LHCN-M2 (cell line): ENCODE measurements around the gene PVRIG. TPM values are rescaled to one million over a fixed set of nuclear protein-coding genes. Genes with fewer than 3 reads are reported as not detected.

Experiments used
- total RNA-seq: library from RNA; depleted of rRNA; stranded (reverse); fragments of >200 nt; gene quantifications from 2 replicates; pipeline ENCODE4 v1.2.3, GENCODE V29; 2014; rRNA removed

The PVRIG gene
- total RNA-seq, 1 experiment from 2014 or later = not detected

Other genes with a start within 250 kb of the PVRIG start
- gene AZGP1, start 243.9 kb upstream of the PVRIG start, total RNA-seq = not detected in 2 replicates
- 19.0 and 21.2 TPM in 2 replicates for gene ZKSCAN1, start 204.4 kb upstream of the PVRIG start, total RNA-seq
- gene ZSCAN21, start 170.2 kb upstream of the PVRIG start, total RNA-seq = 11.8 and 12.6 TPM in 2 replicates
- gene ZNF3, start 138.2 kb upstream of the PVRIG start, total RNA-seq = 31.0 and 32.9 TPM in 2 replicates
- gene COPS6, start 131.0 kb upstream of the PVRIG start, total RNA-seq = 96.6 and 100 TPM in 2 replicates
- 283 and 290 TPM in 2 replicates for gene MCM7, start 118.6 kb upstream of the PVRIG start, total RNA-seq
- 53.1 and 59.9 TPM in 2 replicates for gene AP4M1, start 118.3 kb upstream of the PVRIG start, total RNA-seq
- 98.4 and 106 TPM in 2 replicates for gene TAF6, start 100.6 kb upstream of the PVRIG start, total RNA-seq
- 23.2 and 28.0 TPM in 2 replicates for gene CNPY4, start 100.3 kb upstream of the PVRIG start, total RNA-seq
- 1.9 and 5.9 TPM in 2 replicates for gene MBLAC1, start 93.0 kb upstream of the PVRIG start, total RNA-seq
- gene LAMTOR4, start 71.0 kb upstream of the PVRIG start, total RNA-seq = 165 and 202 TPM in 2 replicates
- gene TRAPPC14, start 61.2 kb upstream of the PVRIG start, total RNA-seq = 18.8 and 21.8 TPM in 2 replicates
- 6.7 and 9.8 TPM in 2 replicates for gene GAL3ST4, start 51.3 kb upstream of the PVRIG start, total RNA-seq
- gene GPC2, start 42.6 kb upstream of the PVRIG start, total RNA-seq = 9.6 and 9.9 TPM in 2 replicates
- gene STAG3, start 42.0 kb upstream of the PVRIG start, total RNA-seq = 0.23 and 0.96 TPM in 2 replicates
- not detected in 2 replicates for gene SPDYE3, start 87.8 kb downstream of the PVRIG start, total RNA-seq
- gene PILRB, start 138.2 kb downstream of the PVRIG start, total RNA-seq = 15.7 and 20.1 TPM in 2 replicates
- gene PILRA, start 153.5 kb downstream of the PVRIG start, total RNA-seq = not detected in 2 replicates
- gene ZCWPW1, start 208.8 kb downstream of the PVRIG start, total RNA-seq = 1.9 and 4.2 TPM in 2 replicates
- gene MEPCE, start 209.9 kb downstream of the PVRIG start, total RNA-seq = 59.0 and 63.9 TPM in 2 replicates
- gene PPP1R35, start 216.5 kb downstream of the PVRIG start, total RNA-seq = 68.5 and 71.6 TPM in 2 replicates
- not detected in 2 replicates for gene SPACDR, start 244.3 kb downstream of the PVRIG start, total RNA-seq